Raji (cell line): ENCODE measurements around the gene SMG9.

ENCODE experiments used
- POLR2A ChIP-seq: IDR thresholded peaks from 2 replicates; pipeline ENCODE4 v1.6.1; 2011; ENCODE audit warnings: low read depth, low read length, control low read depth; ENCODE audit not compliant: insufficient read depth

Gene SMG9

DNA sequence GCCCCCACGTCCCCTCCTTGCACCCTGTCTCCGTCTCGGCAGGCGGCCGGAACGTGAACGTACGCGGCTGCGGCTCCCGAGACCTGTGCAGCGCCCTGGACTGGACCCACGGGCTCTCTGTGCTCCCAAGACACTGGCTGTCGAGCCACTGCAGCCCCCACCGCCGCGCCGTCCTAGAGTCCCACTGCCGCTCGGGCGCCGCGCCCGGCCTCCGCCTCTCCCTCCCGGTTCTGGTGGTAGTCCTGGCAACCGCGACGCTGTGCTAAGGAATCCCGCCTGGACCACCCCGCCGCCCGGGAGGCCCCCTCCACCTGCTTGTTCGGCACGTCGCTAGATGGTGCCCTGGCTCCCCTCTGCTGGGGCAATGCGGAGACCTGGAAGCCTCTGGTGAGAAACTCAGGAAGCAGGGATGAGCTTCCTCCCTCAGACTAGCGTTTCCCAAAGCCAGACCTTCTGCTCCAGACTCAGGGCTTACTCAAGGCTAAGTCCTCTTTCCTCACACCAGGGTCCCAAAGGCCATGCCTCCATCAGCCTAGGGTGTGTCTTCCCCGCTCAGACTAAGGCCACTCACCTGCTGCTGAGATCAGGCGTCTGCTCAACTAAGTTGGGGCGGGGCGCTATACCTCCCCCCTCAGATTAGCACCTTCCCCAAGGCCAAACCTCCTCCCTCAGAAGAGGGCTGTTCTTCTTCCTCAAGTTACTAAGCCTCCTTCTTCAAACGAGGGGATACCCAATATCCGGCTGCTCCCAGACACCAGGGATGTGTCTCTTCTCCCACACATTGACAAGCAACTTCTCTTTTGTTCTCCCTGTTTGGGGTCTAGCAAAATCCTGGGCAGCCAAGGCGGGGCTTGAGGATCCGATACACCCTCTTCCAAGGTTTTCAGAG is 55.0 kb downstream of the SMG9 start:
- TF ChIP-seq POLR2A: no peak

DNA sequence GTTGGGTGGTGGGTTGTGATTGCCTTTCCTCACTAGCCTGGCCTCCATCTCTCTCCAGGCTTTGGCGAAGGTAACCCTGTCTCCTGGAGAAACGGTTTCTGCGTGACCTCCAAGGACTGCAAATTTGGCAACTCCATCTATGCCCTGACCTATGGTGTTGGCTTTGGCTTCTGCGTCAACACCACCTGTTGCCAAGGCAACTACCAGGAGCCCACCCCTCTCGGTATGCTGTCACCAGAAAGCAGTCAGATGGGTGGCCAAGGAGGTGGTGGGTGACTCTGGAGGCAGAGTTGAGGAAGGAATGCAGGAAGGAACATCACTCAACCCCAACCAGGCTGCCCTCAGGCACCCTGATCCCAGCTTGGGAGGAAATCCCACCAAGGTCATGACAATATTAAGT is 57.5 kb downstream of the SMG9 start:
- no peak for TF ChIP-seq POLR2A

DNA sequence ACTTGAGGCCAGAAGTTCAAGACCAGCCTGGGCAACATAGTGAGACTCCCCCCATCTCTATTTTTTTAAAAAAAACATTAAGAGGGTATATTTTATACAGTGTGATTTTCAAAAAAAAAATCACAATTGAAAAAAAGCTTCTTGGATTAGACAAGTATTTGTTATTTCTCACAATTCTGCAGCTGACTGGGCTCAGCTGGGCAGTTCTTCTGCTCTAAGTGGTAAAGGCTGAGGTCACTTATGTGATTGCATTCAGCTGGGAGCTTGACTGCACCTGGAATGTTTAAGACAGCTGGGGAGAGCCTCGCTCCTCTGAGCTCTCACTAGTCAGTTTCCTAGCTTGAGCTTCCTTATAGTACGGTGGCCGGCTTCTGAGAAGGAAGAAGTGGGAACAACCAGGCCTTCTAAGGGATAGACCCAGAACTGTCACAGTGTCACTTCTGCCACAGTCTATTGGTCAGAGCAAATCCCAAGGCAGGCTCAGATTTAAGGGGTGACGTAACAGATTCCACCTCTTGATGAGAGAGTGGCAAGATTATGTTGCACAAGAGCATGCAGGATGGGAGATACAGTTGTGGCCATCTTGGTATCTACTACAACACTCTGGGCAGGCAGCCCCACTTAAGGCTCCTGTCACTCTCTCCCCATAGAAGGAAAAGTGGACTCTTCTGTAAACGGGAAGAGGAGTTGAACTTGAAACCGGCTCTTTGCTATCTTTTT is 58.6 kb downstream of the SMG9 start:
- no peak for TF ChIP-seq POLR2A

DNA sequence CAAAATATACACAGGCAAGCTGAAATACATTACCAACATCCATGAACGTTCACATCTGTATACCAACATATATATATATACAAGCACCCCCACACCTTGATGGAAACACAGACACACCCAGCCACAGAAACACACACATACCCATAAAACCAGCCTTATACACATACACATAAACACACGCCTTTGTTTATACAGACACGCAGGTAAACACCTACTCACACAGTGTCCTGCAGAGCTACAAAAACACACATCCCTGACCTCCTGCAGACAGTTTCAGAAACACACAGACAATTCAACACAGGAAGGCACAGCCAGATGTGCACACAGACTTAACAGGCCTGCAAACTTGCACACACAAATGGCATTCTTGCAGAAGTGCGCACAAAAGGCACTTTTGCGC is 60.2 kb downstream of the SMG9 start:
- TF ChIP-seq POLR2A: no peak

DNA sequence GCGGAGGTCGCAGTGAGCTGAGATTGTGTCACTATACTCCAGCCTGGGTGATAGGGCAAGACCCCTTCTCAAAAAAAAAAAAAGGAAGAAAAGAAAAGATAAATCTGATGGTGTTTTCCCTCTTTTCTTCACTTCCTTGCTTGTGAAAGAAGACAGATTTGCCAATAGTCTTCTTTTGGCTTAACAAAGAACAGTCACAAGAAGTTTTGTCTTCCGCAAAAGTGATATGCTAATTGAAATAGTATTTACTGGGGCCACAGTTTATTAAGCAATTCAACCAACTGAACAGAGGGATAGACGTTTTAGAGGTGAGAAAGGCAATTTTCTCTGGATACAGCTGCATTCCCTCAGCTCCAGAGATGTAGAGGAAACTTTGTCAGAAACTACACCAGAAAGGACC is 61.9 kb downstream of the SMG9 start:
- no peak for TF ChIP-seq POLR2A

DNA sequence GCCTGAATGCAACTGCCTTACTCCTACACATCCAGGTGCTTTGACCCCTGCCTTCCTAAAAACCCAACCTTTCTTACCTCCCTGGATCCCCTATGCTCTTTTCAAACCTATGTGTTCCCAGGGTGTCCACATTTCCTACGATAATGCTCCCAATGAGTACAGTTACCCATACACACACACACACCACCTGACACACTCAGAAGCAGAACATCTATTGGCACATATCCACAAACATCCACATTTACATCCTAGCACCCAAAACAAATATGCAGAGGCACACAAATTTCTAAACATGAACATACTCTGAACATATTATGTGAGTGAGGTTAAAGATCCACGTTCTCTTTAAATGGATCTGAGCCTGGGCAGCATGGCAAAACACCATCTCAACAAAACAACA is 62.4 kb downstream of the SMG9 start:
- TF ChIP-seq POLR2A: no peak

DNA sequence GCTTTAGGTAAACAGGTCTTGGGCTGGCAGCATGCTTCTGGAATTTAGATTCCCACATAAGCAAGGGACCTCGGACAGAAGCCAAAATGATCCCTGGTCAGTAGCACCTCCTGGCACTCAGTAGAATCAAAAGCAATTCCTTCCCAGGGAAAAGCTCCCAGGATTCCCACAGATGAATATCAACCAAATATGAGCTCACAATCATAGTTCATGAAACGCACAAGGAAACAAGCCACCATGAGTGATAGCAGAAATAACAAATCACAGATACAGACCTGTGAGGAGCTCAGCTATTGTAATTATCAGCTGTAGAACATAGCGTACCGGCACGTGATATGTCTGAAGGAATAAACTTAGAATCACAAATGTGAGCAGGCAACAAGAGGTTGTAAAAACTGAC is 63.0 kb downstream of the SMG9 start:
- TF ChIP-seq POLR2A: no peak

DNA sequence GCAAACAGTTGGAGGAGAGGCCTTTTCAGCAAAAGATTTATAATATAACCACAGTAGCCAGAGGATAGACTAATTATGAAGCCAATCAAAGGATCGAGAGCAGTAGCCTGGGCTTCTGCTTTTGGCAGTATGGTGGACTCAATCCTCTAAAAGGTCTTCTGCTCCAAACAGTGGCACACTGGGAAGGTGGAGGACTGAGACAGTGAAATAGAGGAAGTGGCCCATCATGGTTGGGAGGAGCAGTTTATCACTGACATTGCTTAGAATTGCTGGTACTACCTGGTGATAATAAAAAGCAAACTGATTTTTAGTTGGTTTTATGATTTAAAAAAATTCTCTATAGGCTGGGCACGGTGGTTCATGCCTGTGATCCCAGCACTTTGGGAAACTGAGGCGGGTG is 63.9 kb downstream of the SMG9 start:
- TF ChIP-seq POLR2A: no peak

DNA sequence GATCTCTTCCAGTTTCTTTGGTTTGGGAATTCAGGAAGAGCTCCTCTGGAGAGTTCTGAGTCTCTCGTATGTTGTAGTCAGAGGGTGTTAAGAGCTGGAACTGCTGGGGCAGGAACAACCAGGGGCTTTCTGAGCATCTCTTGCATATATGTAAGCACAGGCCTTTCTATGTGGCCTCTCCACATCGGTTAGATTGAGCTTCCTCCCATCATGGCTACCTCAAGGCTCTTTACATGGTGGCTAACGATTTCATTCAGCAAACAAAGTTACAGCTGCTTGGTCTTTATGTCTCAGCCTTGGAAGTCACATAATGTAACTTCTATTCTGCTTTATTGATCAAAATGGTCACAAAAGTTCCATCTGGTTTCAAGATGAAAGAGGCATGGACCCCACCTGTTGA is 64.3 kb downstream of the SMG9 start:
- TF ChIP-seq POLR2A: no peak

DNA sequence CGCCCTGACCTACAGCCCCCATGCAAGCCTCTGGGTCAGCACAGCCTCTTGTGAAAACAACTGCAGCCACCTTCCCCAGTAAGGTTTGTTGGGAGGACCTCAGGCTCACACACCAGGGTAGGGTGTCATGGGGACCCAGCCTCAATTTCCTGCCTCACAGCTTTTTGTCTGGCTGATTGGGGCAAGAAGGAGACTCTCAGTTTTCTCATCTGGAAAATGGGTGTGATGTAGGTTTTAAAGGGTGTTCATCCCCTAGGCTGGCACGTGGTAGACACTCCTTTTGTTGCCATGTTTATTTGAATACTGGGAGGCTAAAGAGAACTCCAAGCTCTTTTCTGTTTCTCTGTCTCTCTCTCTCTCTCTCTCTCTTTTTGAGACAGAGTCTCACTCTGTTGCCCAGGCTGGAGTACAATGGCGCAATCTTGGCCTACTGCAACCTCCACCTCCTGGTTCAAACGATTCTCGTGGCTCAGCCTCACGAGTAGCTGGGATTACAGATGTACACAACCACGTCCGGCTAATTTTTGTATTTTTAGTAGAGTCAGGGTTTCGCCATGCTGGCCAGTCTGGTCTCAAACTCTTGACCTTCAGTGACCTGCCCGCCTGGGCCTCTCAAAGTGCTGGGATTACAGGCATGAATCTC is 66.6 kb downstream of the SMG9 start:
- TF ChIP-seq POLR2A: no peak

DNA sequence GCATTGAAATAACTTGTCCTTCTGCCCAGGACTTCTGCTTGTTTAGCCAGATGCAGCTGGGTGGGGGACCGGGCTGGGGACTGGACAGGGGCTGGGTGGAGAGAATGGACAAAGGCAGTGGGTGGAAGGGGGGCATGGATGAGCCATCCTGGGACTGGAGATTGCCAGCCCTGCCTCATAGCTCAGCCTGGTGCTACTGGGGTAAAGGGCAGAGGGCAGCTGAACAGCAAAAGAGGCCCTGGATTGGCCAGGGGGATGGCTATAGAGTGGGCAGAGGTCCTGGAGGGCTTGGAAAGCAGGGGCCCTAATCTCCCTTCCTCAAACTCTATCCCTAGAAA is 67.1 kb downstream of the SMG9 start:
- no peak for TF ChIP-seq POLR2A

DNA sequence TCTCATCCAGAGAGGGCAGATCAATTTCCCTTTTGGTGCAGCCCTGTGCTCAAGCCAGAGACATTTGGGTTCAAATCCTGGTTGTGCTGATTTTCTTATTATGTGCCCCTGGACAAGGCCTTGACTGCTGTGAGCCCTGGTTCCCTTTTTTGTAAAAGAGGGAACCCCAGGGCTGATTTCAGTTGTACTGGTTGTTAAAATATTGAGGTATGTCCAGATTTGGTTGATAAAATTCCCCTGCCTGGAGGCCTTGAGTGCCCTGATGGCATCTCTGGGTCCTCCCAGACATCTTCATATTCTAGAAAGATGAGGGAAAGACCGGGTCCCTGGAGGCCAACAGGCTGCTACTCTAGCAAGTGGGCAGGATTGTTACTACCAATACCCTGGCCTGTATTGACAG is 70.4 kb downstream of the SMG9 start:
- no peak for TF ChIP-seq POLR2A

DNA sequence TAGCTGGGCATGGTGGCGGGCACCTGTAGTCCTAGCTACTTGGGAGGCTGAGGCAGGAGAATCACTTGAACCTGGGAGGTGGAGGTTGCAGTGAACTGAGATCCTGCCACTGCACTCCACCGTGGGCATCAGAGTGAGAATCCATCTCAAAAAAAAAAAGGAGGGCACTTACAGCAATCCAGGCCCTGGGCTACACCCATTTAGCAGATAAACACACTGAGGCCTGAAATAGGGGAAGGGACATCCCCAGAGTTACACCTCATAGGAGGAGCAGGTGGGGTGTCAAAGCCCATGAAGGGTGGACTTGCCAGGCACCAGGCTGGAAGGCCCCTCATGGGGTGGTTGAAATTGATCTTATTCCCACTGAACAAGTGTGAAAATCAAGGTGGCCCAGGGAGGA is 70.9 kb downstream of the SMG9 start:
- no peak for TF ChIP-seq POLR2A

DNA sequence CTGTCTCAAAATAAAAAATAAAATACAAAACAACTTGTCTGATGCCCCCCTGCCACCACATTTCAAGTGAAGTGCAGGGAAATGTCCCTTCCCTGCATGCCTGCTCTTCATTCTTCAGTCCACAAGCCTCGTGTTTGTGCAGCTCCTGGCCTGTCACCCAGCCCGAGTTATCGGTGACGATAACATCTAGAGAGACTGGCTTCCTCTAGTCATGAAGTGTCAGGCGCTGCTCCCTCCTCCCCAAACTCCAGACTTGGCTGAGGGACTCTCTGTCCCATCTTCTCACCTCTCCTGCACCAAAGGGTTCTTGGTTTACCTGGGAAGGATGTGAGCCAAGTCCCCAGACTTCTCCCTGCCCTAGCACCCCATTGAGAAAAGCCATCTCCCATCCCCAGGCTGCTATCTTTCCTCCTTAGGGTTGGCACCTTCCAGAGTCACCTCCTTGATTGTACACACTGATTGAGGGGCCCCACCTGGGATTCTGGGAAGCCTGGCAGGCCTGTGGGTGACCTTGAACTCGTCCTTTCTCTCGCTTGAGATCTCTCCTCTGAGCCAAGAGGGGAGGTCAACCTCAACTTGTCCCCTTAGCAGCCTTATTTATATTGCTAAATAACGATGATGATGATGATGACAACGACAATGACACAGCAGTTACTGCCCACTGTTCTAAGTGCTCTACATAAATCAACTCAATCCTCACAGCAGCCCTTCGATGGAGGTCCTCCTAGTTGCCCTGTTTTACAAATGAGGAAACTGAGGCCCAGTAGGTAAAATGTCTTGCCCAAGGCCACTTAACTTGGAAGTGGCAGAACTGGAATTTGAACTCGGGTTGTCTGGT is 71.7 kb downstream of the SMG9 start:
- no peak for TF ChIP-seq POLR2A

DNA sequence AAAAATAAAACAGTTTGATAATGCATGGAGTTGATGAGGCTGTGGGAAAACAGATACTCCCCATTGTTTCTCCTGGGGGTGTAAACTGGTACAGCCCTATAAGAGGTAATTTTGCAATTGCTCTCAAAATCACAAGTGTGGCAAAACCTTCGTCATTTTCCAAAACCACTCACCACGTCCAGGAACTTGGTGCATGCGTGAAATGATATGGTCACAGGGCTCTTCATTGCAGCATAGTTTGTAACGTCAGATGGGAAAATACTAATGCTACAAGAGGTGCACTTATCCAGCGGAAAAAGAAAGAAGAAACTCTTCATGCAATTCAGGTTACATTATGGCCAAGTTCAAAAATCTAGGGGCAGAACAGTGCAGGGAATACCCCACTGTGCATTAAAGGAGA is 72.9 kb downstream of the SMG9 start:
- no peak for TF ChIP-seq POLR2A
